ENCODE data around the gene CDT1. TPM values are rescaled to one million over a fixed set of nuclear protein-coding genes. Genes with fewer than 3 reads are reported as not detected.

The CDT1 gene
- total RNA-seq, 1 experiment from 2014 or later, result 74.1 TPM

DNA sequence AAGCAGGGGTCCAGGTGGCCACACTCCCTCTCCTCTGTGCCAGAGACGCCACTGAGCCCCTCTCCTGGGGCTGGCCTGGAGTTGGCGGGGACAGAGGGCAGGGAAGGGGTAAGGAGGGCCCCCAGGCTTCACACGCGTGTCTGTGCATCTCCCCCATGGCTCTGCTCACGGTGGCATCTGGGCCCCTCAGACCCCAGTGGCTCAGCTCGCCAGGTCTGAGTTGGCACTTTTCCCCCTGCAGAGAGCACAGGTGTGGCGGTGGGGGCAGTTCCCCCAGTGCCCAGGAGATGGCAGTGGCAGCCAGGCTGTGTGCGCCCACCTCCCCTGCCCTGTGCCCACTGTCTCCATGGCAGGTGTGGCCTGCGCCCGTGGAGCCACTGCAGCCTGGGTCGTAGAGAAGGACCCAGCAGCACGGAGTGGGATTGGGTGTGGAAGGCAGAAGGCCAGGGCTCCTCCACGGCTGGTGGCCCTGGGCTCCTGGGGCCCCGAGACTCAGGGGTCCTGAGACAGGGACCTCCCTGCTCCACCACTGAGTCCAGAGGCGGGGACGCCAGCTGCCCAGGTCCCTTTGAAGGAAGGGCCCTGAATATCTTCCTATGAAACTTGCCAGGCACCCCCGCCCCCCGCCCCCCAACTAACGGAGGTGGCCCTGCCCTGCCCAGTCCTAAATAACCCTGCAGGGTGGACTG lies 12.5 kb downstream of the CDT1 start:
- Histone ChIP-seq H4K20me1 (ENCODE audit: control insufficient read depth, insufficient read depth, insufficient read length) (no peaks in the 10 kb centered on the region), H3K4me1 (ENCODE audit: insufficient read depth, low read length) (no peaks in the 10 kb centered on the region), H2BK15ac (ENCODE audit: low read depth, low read length) (no peak overlapping the region), H3K56ac (ENCODE audit: insufficient read length, low read depth, low read length) (no peak overlapping the region), H3K18ac (ENCODE audit: insufficient read length, low read depth, low read length) (no peak overlapping the region), H3K9me3 (ENCODE audit: control insufficient read depth, low read depth, low read length) (no peaks in the 10 kb centered on the region), H2BK120ac (ENCODE audit: low read depth, low read length, poor library complexity, severe bottlenecking) (no peak overlapping the region), H3T11ph (ENCODE audit: low read length) (no peak overlapping the region), H3K14ac (ENCODE audit: insufficient read depth, low read length) (no peak overlapping the region; the same call in 1 of the 2 replicates), H3K9ac (ENCODE audit: extremely low read depth, insufficient read length, low read length) (no peak overlapping the region), H3K4me2 (ENCODE audit: insufficient read depth, insufficient read length, low read length) (no peak overlapping the region), H3K23me2 (ENCODE audit: insufficient read length, low read depth, low read length, poor library complexity, severe bottlenecking) (peaks cover 2% of the 10 kb centered on the region), H3K4ac (ENCODE audit: low read depth, low read length) (no peak overlapping the region), H2BK12ac (ENCODE audit: insufficient read length, low read depth, low read length) (no peak overlapping the region), H3K79me2 (ENCODE audit: insufficient read depth, low read length) (peaks cover under 1% of the 10 kb centered on the region; the same call in 1 of the 2 replicates), H3K27me3 (ENCODE audit: insufficient read depth, low read length) (no peaks in the 10 kb centered on the region), H3K79me1 (ENCODE audit: insufficient read depth, low read depth, low read length, poor library complexity, severe bottlenecking) (no peaks in the 10 kb centered on the region), H3K27ac (ENCODE audit: insufficient read length, low read depth, low read length) (no peak overlapping the region), H4K8ac (replicated peaks; ENCODE audit: insufficient read length, low read depth, low read length) (no peak overlapping the region), H2BK5ac (ENCODE audit: insufficient read length, low read length) (no peak overlapping the region), H4K5ac (ENCODE audit: insufficient read length, low read depth, low read length) (no peak overlapping the region), H2BK20ac (ENCODE audit: low read depth, low read length, poor library complexity, severe bottlenecking) (no peak overlapping the region), H3K23ac (ENCODE audit: insufficient read length, low read depth, low read length) (no peak overlapping the region), H4K91ac (ENCODE audit: insufficient read length, low read depth, low read length) (no peak overlapping the region), H2AFZ (ENCODE audit: low read length) (no peak overlapping the region), H2AK5ac (ENCODE audit: insufficient read length, low read length) (no peak overlapping the region)
- TF ChIP-seq, protein P1, sequence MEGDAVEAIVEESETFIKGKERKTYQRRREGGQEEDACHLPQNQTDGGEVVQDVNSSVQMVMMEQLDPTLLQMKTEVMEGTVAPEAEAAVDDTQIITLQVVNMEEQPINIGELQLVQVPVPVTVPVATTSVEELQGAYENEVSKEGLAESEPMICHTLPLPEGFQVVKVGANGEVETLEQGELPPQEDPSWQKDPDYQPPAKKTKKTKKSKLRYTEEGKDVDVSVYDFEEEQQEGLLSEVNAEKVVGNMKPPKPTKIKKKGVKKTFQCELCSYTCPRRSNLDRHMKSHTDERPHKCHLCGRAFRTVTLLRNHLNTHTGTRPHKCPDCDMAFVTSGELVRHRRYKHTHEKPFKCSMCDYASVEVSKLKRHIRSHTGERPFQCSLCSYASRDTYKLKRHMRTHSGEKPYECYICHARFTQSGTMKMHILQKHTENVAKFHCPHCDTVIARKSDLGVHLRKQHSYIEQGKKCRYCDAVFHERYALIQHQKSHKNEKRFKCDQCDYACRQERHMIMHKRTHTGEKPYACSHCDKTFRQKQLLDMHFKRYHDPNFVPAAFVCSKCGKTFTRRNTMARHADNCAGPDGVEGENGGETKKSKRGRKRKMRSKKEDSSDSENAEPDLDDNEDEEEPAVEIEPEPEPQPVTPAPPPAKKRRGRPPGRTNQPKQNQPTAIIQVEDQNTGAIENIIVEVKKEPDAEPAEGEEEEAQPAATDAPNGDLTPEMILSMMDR (conservative IDR thresholded peaks at IDR 0.05), result peak; percentile 86
- no peaks in the 10 kb centered on the region for H3K9me3 Mint-ChIP-seq
- H3K4me3 Mint-ChIP-seq, result no peak overlapping the region
- H3K36me3 Mint-ChIP-seq (ENCODE audit: insufficient read depth in 1 of 3, low read depth in 3 of 3), result no peaks in the 10 kb centered on the region
- no peak overlapping the region; a peak in 2 of 7 replicates for H3K27ac Mint-ChIP-seq
- no CpG with 5 or more reads among the region's 19 CpGs for WGBS (ENCODE audit: extremely low coverage, insufficient read length, low lambda C conversion rate)
- peaks cover under 1 to 4% of the 10 kb centered on the region in 2 experiments; a peak in 2 of 4 replicates for H3K4me1 Mint-ChIP-seq
- DNase-seq, result peak; percentile 76
- H3K27me3 Mint-ChIP-seq (ENCODE audit: low read depth), result no peaks in the 10 kb centered on the region; the same call in 1 of the 2 replicates

Data from H9 (cell line).